ENCODE measurements around the gene LHFPL3. TPM values are rescaled to one million over a fixed set of nuclear protein-coding genes. Genes with fewer than 3 reads are reported as not detected.
"Not testable (repeated sequence)": the region's sequence is repeated elsewhere in the genome, so short reads cannot be mapped to it uniquely, and the experiment has no call there.

Gene LHFPL3
- total and polyA plus RNA-seq, 2 experiments from 2014 or later: not detected

DNA sequence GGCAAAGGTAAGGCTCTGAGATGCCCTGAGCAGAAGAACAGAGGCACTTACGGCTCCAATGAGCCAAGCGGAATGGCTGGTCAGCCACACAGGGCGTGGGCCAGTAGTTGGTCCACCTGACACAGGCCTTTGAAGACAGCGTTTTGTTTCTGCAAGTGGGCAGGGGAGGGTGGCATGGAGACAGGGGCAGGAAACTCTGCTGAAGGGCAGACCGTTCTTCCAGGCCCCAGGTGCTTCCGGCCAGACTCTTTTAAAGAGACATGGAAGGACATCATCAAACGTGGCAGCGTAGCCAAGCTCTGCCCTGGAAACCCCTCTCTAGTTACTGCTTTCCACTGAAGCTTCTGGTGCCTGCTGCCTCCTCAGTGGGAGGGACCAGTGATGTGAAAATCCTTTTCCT is 608.1 kb downstream of the LHFPL3 start:
- Histone ChIP-seq H3K4me3 (no peak overlapping the region), H3K36me3 (ENCODE audit: low read depth) (no peaks in the 10 kb centered on the region), H3K9me3 (ENCODE audit: low read depth) (no peaks in the 10 kb centered on the region), H3K9me2 (ENCODE audit: insufficient read depth) (no peaks in the 10 kb centered on the region), H3K27me3 (replicated peaks; ENCODE audit: insufficient read depth) (no peaks in the 10 kb centered on the region), H4K20me1 (ENCODE audit: insufficient read depth) (no peaks in the 10 kb centered on the region), H3K4me1 (ENCODE audit: insufficient read depth) (no peaks in the 10 kb centered on the region), H3K79me2 (ENCODE audit: insufficient read depth) (no peaks in the 10 kb centered on the region), H3K4me2 (ENCODE audit: unreplicated experiment) (no peak overlapping the region), H3F3A (ENCODE audit: insufficient read depth) (no peaks in the 10 kb centered on the region), H2AFZ (no peak overlapping the region), H3K9ac (no peak overlapping the region), H3K27ac (no peak overlapping the region)
- no peak for TF ChIP-seq EZH2phosphoT487 (IDR thresholded peaks at IDR 0.05; ENCODE audit: insufficient read depth, low read depth)
- TF ChIP-seq EZH2 (IDR thresholded peaks at IDR 0.05; ENCODE audit: insufficient read depth, poor library complexity, severe bottlenecking): no peak
- in situ Hi-C loops (cut with MboI): no loop called here
- DNase-seq: no peak
- 89 to 91% methylated on average over 8 of the region's 8 CpGs for WGBS, 2 experiments (ENCODE audit: low coverage in 1 of 2, low lambda C conversion rate in 2 of 2, missing lambda C conversion rate in 2 of 2)

- H3K4me1 ChIP-seq (ENCODE audit: insufficient read depth); in situ Hi-C loops (cut with MboI); H3K27me3 ChIP-seq (replicated peaks; ENCODE audit: insufficient read depth); H3K27ac ChIP-seq; H4K20me1 ChIP-seq (ENCODE audit: insufficient read depth); H3K4me2 ChIP-seq (ENCODE audit: unreplicated experiment); H3K79me2 ChIP-seq (ENCODE audit: insufficient read depth); H3F3A ChIP-seq (ENCODE audit: insufficient read depth); H2AFZ ChIP-seq; H3K9me2 ChIP-seq (ENCODE audit: insufficient read depth); H3K9ac ChIP-seq; H3K9me3 ChIP-seq (ENCODE audit: low read depth); DNase-seq; H3K4me3 ChIP-seq; H3K36me3 ChIP-seq (ENCODE audit: low read depth): not testable (repeated sequence)
- 88 to 89% methylated on average over 6 of the region's 6 CpGs for WGBS, 2 experiments (ENCODE audit: low coverage in 1 of 2, low lambda C conversion rate in 2 of 2, missing lambda C conversion rate in 2 of 2)
Measured at GRCh38 chr7:104937489-104937888, 609.1 kb downstream of the LHFPL3 start.

DNA sequence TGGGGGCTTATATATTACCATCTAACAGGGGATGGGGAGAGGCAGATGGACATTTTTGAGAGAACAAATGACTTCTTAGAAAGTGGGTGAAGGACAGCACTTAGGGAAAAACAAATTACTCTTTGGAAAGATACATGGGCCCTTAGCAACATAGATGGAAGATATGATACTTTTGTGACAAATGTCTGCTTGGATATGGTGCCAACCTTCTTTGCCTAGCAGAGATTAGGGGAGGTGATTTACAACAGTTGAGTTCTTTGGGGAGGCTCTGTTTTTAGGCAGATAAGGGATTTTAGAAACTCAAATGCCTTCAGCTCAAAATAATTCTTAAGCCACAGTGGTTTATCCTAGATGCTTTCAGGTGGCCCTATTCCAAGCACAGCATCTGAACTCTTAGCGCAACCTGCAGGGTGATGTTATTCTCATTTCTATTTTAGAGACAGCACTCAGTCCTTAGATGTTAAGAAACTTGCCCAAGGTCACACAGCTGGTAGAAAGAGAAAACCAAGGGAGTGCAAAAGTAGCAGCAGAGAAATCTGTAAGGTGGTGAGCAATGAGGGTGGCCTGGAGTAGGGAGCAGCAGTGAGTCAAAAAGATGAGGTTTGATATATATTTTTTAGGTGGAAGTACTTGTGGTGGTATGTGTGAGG is 610.5 kb downstream of the LHFPL3 start:
- TF ChIP-seq EZH2phosphoT487 (IDR thresholded peaks at IDR 0.05; ENCODE audit: insufficient read depth, low read depth) (no peak), EZH2 (IDR thresholded peaks at IDR 0.05; ENCODE audit: insufficient read depth, poor library complexity, severe bottlenecking) (no peak)
- in situ Hi-C loops (cut with MboI): no loop called here
- no peak overlapping the region for H3K4me3 ChIP-seq

GRCh38 chr7:104940023-104940710 is 611.8 kb downstream of the LHFPL3 start:
- Histone ChIP-seq H3K9me3 (ENCODE audit: low read depth) (no peaks in the 10 kb centered on the region), H3K9ac (no peak overlapping the region), H3K4me1 (ENCODE audit: insufficient read depth) (peaks cover 8% of the 10 kb centered on the region), H3F3A (ENCODE audit: insufficient read depth) (peaks cover 8% of the 10 kb centered on the region; the same call in 1 of the 2 replicates), H3K27me3 (replicated peaks; ENCODE audit: insufficient read depth) (no peaks in the 10 kb centered on the region), H4K20me1 (ENCODE audit: insufficient read depth) (no peaks in the 10 kb centered on the region), H3K4me2 (ENCODE audit: unreplicated experiment) (no peak overlapping the region), H3K27ac (no peak overlapping the region), H3K79me2 (ENCODE audit: insufficient read depth) (no peaks in the 10 kb centered on the region), H3K9me2 (ENCODE audit: insufficient read depth) (no peaks in the 10 kb centered on the region), H3K4me3 (no peak overlapping the region), H2AFZ (no peak overlapping the region), H3K36me3 (ENCODE audit: low read depth) (no peaks in the 10 kb centered on the region)
- no peak for DNase-seq
- in situ Hi-C loops (cut with MboI): no loop called here
- TF ChIP-seq EZH2phosphoT487 (IDR thresholded peaks at IDR 0.05; ENCODE audit: insufficient read depth, low read depth) (no peak), EZH2 (IDR thresholded peaks at IDR 0.05; ENCODE audit: insufficient read depth, poor library complexity, severe bottlenecking) (no peak)
- WGBS, 2 experiments (ENCODE audit: low coverage in 1 of 2, low lambda C conversion rate in 2 of 2, missing lambda C conversion rate in 2 of 2): 88 to 94% methylated on average over 20 to 36 of the region's 43 CpGs

More for the DNA sequence above, 610.5 kb downstream of the LHFPL3 start:
- no peak for DNase-seq
- H3K36me3 ChIP-seq (ENCODE audit: low read depth): no peaks in the 10 kb centered on the region
- H2AFZ ChIP-seq: no peak overlapping the region
- no peaks in the 10 kb centered on the region for H3K79me2 ChIP-seq (ENCODE audit: insufficient read depth)
- H3K27me3 ChIP-seq (replicated peaks; ENCODE audit: insufficient read depth): no peaks in the 10 kb centered on the region
- no peaks in the 10 kb centered on the region for H3F3A ChIP-seq (ENCODE audit: insufficient read depth)
- no peaks in the 10 kb centered on the region for H4K20me1 ChIP-seq (ENCODE audit: insufficient read depth)
- H3K4me2 ChIP-seq (ENCODE audit: unreplicated experiment): no peak overlapping the region
- H3K9me2 ChIP-seq (ENCODE audit: insufficient read depth): no peaks in the 10 kb centered on the region
- H3K27ac ChIP-seq: no peak overlapping the region
- no peaks in the 10 kb centered on the region for H3K9me3 ChIP-seq (ENCODE audit: low read depth)
- no peaks in the 10 kb centered on the region for H3K4me1 ChIP-seq (ENCODE audit: insufficient read depth)
- no peak overlapping the region for H3K9ac ChIP-seq
- WGBS, 2 experiments (ENCODE audit: low coverage in 1 of 2, low lambda C conversion rate in 2 of 2, missing lambda C conversion rate in 2 of 2): 100% methylated on average over 1 of the region's 1 CpG

Measured in GM23248 (cell line).